GM06990 (cell line): ENCODE data around the gene TRIB2.

Experiments used
- DNase-seq: peaks from one replicate; pipeline ENCODE4 v3.0.0-alpha.2; 2011; ENCODE audit not compliant: insufficient read length; ENCODE audit errors: extremely low read depth
- H3K27me3 ChIP-seq: replicated peaks from 2 replicates; pipeline ENCODE4 v1.6.0; 2011; ENCODE audit warnings: low read length; ENCODE audit not compliant: control insufficient read depth, insufficient read depth
- H3K36me3 ChIP-seq: 2 replicates; pipeline ENCODE4 v1.5.1; 2011; ENCODE audit warnings: low read length; ENCODE audit not compliant: control insufficient read depth, insufficient read depth
- H3K4me3 ChIP-seq: replicated peaks from 2 replicates; pipeline ENCODE4 v1.5.1; 2011; ENCODE audit warnings: low read depth, mild to moderate bottlenecking, control low read depth, low read length
- TF ChIP-seq, protein P1 (sequence below): IDR thresholded peaks from 2 replicates; pipeline ENCODE4 v1.5.1; 2011; ENCODE audit warnings: low read length, control low read depth, mild to moderate bottlenecking, inconsistent platforms; ENCODE audit not compliant: insufficient read depth, poor library complexity, severe bottlenecking

The TRIB2 gene

DNA sequence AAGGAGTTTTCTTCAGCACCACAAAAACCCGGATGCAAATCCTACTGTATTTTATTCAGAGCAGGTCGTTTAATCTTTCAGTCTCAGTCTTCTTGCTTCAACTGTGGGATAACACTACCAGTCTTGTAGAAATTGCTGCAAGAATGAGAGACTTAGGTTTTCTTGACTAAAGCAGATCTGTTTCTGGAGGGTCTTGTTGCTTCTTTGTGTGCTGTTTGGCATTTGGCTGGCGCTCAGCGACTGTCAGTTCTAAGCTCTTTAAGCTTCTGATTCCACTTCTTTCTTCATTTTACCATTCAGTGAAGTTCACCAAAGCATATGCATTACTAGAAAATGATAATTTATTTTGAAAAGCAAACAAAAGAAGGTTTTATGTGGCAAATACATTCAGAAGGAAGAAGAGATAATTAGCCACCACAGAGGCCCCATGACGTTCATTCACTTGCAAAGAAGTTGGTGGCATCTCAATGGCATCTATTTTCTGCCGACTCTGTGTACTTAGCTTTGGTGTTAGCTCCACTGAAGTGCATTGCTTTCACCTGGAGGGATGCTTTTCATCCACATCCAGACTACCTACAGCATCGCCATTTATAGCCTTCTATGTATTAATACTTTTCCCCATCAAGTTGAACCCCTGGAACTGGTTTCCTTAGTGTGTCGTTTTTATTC is 53.7 kb downstream of the TRIB2 start:
- Histone ChIP-seq H3K4me3 (no peak overlapping the region), H3K36me3 (no peaks in the 10 kb centered on the region), H3K27me3 (peaks cover 1% of the 10 kb centered on the region)
- TF ChIP-seq, protein P1, sequence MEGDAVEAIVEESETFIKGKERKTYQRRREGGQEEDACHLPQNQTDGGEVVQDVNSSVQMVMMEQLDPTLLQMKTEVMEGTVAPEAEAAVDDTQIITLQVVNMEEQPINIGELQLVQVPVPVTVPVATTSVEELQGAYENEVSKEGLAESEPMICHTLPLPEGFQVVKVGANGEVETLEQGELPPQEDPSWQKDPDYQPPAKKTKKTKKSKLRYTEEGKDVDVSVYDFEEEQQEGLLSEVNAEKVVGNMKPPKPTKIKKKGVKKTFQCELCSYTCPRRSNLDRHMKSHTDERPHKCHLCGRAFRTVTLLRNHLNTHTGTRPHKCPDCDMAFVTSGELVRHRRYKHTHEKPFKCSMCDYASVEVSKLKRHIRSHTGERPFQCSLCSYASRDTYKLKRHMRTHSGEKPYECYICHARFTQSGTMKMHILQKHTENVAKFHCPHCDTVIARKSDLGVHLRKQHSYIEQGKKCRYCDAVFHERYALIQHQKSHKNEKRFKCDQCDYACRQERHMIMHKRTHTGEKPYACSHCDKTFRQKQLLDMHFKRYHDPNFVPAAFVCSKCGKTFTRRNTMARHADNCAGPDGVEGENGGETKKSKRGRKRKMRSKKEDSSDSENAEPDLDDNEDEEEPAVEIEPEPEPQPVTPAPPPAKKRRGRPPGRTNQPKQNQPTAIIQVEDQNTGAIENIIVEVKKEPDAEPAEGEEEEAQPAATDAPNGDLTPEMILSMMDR: no peak
- DNase-seq: no peak

DNA sequence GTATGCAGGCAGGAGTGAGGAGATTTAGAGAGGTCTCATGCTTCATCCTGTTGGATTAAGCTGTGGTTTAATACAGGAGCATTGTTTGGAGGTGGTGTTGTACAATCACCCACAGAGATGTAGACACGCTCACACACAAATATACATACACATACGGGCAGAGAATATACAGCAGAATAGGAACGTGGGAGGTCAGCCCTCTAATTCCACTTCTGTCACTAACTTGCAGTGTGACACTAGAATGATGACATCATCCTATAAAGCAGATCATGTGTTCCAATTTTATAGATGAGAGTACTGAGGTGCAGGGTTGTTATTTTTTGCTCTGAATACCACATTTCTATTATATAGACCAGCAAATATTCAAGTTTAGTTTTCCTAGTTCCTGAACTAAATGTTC is 54.4 kb downstream of the TRIB2 start:
- TF ChIP-seq, protein P1: no peak
- Histone ChIP-seq H3K36me3 (no peaks in the 10 kb centered on the region), H3K27me3 (peaks cover 1% of the 10 kb centered on the region), H3K4me3 (no peak overlapping the region)
- DNase-seq: no peak

DNA sequence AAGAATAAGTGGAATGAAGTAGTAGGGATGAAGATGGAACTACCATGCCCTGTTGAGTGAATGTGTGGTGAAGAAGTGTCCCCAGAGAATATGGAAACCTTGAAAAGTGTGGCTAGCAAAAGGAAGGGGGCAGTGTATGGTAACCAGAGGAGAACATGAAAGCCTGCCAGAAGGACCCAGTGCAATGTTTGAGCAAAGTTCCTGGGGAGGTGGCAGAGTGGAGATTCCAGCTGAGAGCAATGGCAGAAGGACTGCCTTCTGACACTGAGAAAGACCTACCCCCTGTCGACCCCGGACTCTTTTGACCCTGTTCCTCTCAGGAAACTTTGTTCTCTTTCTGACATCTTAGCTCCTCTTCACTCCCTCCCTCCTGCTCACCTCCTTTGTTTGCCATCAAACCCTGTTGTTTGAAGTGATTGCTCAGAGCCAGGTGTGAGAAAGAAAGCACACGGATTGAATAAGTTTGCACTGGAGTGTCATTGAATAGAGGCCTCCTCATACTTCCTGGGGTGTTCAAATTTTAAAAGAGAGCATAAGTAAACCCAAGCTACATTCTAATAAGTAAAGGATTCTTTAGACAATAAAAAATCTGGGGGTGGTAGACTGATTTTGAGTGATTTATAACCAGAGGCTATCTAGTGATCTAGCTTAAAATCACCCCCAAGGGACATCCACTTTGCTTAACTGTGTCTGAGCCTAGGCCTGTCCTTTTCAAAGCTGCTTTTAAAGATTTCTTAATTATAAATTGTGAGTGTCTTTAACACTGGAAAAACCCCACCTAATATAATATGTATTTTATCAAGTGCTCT is 57.1 kb downstream of the TRIB2 start:
- Histone ChIP-seq H3K27me3 (no peaks in the 10 kb centered on the region; the same call in 1 of the 2 replicates), H3K4me3 (no peak overlapping the region), H3K36me3 (no peaks in the 10 kb centered on the region)
- DNase-seq: no peak
- TF ChIP-seq, protein P1: no peak

DNA sequence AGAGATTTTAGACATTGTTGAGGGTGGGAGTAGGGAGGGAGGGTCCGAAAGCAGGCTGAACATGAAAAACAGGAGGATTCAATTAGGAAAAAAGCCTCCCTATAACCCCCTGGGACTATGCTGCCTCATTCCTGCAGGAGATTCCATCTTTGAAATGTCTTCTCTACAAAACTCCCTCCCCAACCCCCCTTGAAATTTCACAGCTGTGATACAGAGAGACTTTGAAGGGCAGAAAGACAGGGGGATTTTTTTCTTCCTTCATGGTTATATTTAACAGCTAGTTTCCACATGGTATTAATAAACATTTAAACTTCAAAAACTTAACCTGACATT is 57.6 kb downstream of the TRIB2 start:
- Histone ChIP-seq H3K4me3 (no peak overlapping the region), H3K36me3 (no peaks in the 10 kb centered on the region), H3K27me3 (no peaks in the 10 kb centered on the region; the same call in 1 of the 2 replicates)
- no peak for DNase-seq
- TF ChIP-seq, protein P1: no peak

DNA sequence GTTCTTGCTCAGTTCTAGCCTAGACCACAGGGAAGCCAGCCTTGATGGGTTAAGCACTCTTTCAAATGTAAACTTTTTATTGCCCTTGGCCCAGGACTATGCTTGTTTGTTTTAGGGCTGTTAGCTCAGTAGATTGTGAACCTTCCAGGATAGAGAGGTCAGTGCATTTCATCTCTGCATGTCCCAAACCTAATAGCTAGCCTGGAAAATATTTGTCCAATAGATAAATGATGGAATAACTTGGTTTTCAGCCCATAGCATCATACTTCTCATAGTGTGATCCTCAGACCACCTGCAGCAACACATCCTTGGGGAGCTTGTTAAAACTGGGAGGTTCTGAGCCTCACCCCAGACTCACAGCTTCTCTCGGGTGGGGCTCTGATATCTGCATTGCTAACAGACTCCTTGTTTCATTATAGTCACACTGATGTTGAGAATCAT is 59.8 kb downstream of the TRIB2 start:
- Histone ChIP-seq H3K36me3 (no peaks in the 10 kb centered on the region), H3K4me3 (no peak overlapping the region), H3K27me3 (no peaks in the 10 kb centered on the region)
- no peak for DNase-seq
- TF ChIP-seq, protein P1: no peak
